Measurements from ENCODE around the gene GJC2.
A peak's percentile ranks its signal among the peaks of the same experiment; 100 is the strongest.

GJC2 gene

GRCh38 chr1:228207381-228207810 lies 57.7 kb downstream of the GJC2 start:
- TF ChIP-seq EZH2phosphoT487 (IDR thresholded peaks at IDR 0.05; ENCODE audit: low read length): no peak
- no peak for TF ChIP-seq CTCF (IDR thresholded peaks at IDR 0.05; ENCODE audit: low read length)
- TF ChIP-seq EZH2 (optimal IDR thresholded peaks at IDR 0.05; ENCODE audit: low read depth, low read length): no peak
- Histone ChIP-seq H3K4me1 (ENCODE audit: low read length) (peaks cover 12% of the 10 kb centered on the region), H2AFZ (ENCODE audit: low read length) (no peak overlapping the region), H3K4me3 (ENCODE audit: low read length) (no peak overlapping the region), H3F3A (ENCODE audit: insufficient read depth, low read length) (no peaks in the 10 kb centered on the region), H3K79me2 (ENCODE audit: low read length) (no peaks in the 10 kb centered on the region), H3K36me3 (replicated peaks; ENCODE audit: insufficient read depth, low read length) (no peaks in the 10 kb centered on the region), H3K4me2 (ENCODE audit: low read depth, low read length) (0 out of 2 replicates have a peak overlapping the region, but pooled peaks have one; percentile 10), H3K9ac (ENCODE audit: low read length) (no peak overlapping the region), H3K9me2 (replicated peaks; ENCODE audit: insufficient read depth, low read length) (no peaks in the 10 kb centered on the region), H3K27ac (ENCODE audit: low read length) (no peak overlapping the region), H3K27me3 (replicated peaks; ENCODE audit: insufficient read depth, low read length) (no peaks in the 10 kb centered on the region), H4K20me1 (ENCODE audit: insufficient read depth, low read length) (no peaks in the 10 kb centered on the region), H3K9me3 (replicated peaks; ENCODE audit: insufficient read depth, low read length) (no peaks in the 10 kb centered on the region)
- no peak for DNase-seq

- H3K4me2 ChIP-seq (ENCODE audit: low read depth, low read length): peak within 1 kb of the TSS; percentile 43; the same call in 1 of the 2 replicates
These were observed 58.4 kb downstream of the GJC2 start, which contains the start of gene OBSCN for GRCh38 chr1:228207851-228208821. OBSCN (plus strand) TSS chr1:228208044; CDS start chr1:228211784, 3,740 bp downstream.

GRCh38 chr1:228208831-228209551 lies 59.3 kb downstream of the GJC2 start:
- no peak for DNase-seq
- Histone ChIP-seq H3K9me3 (replicated peaks; ENCODE audit: insufficient read depth, low read length) (no peaks in the 10 kb centered on the region), H3K9me2 (replicated peaks; ENCODE audit: insufficient read depth, low read length) (no peaks in the 10 kb centered on the region), H3K4me2 (ENCODE audit: low read depth, low read length) (no peak overlapping the region), H3K9ac (ENCODE audit: low read length) (no peak overlapping the region), H3K36me3 (replicated peaks; ENCODE audit: insufficient read depth, low read length) (no peaks in the 10 kb centered on the region), H3K27me3 (replicated peaks; ENCODE audit: insufficient read depth, low read length) (peaks cover under 1% of the 10 kb centered on the region; the same call in 1 of the 2 replicates), H2AFZ (ENCODE audit: low read length) (no peak overlapping the region), H3F3A (ENCODE audit: insufficient read depth, low read length) (no peaks in the 10 kb centered on the region), H3K79me2 (ENCODE audit: low read length) (no peaks in the 10 kb centered on the region), H3K4me1 (ENCODE audit: low read length) (peaks cover 15% of the 10 kb centered on the region), H3K4me3 (ENCODE audit: low read length) (no peak overlapping the region), H3K27ac (ENCODE audit: low read length) (no peak overlapping the region), H4K20me1 (ENCODE audit: insufficient read depth, low read length) (no peaks in the 10 kb centered on the region)
- no peak for TF ChIP-seq CTCF (IDR thresholded peaks at IDR 0.05; ENCODE audit: low read length)
- no peak for TF ChIP-seq EZH2phosphoT487 (IDR thresholded peaks at IDR 0.05; ENCODE audit: low read length)
- TF ChIP-seq EZH2 (optimal IDR thresholded peaks at IDR 0.05; ENCODE audit: low read depth, low read length): no peak

More at GRCh38 chr1:228207851-228208821, 58.4 kb downstream of the GJC2 start, which contains the start of gene OBSCN:
- Histone ChIP-seq H3K27ac (ENCODE audit: low read length) (no peak within 1 kb of the TSS), H3K27me3 (replicated peaks; ENCODE audit: insufficient read depth, low read length) (no peaks in the 10 kb centered on the region), H3K4me3 (ENCODE audit: low read length) (no peak within 1 kb of the TSS), H3K9me2 (replicated peaks; ENCODE audit: insufficient read depth, low read length) (no peaks in the 10 kb centered on the region), H3K9ac (ENCODE audit: low read length) (no peak within 1 kb of the TSS), H2AFZ (ENCODE audit: low read length) (no peak within 1 kb of the TSS), H3K4me1 (ENCODE audit: low read length) (peaks cover 15% of the 10 kb centered on the region), H4K20me1 (ENCODE audit: insufficient read depth, low read length) (no peaks in the 10 kb centered on the region), H3F3A (ENCODE audit: insufficient read depth, low read length) (no peaks in the 10 kb centered on the region), H3K9me3 (replicated peaks; ENCODE audit: insufficient read depth, low read length) (no peaks in the 10 kb centered on the region), H3K79me2 (ENCODE audit: low read length) (no peaks in the 10 kb centered on the region), H3K36me3 (replicated peaks; ENCODE audit: insufficient read depth, low read length) (no peaks in the 10 kb centered on the region)
- no peak for DNase-seq
- TF ChIP-seq EZH2phosphoT487 (IDR thresholded peaks at IDR 0.05; ENCODE audit: low read length): no peak
